Lung (tissue), 16 donors: ENCODE measurements around the gene AHSA1. TPM values are rescaled to one million over a fixed set of nuclear protein-coding genes. Genes with fewer than 3 reads are reported as not detected.
"Not testable (repeated sequence)": the region's sequence is repeated elsewhere in the genome, so short reads cannot be mapped to it uniquely, and the experiment has no call there.

Experiments used
- ATAC-seq: fragments of 200-7000 bp; cut with Tn5 transposase; one replicate; pipeline ENCODE4 v1.9.1; 2020; ENCODE audit warnings: moderate number of reproducible peaks; ENCODE audit not compliant: insufficient read depth, low FRiP score
- DNase-seq, 3 donors: peaks; one replicate each; pipeline ENCODE4 v3.0.0-alpha.2; 2013 to 2017
- H3K27ac ChIP-seq, 2 donors: one replicate each; pipeline ENCODE4 v1.5.1; 2013; ENCODE audit warnings: mild to moderate bottlenecking in 2 of 2, moderate library complexity in 2 of 2, control low read depth in 1 of 2, inconsistent platforms in 1 of 2, low read depth in 1 of 2, low read length in 1 of 2
- H3K27me3 ChIP-seq, 3 donors: one replicate each; pipeline ENCODE4 v1.5.1; 2013; ENCODE audit warnings: low read length in 2 of 3; ENCODE audit not compliant: control insufficient read depth in 3 of 3, insufficient read depth in 3 of 3
- H3K36me3 ChIP-seq, 4 donors: one replicate each; pipeline ENCODE4 v1.5.1; 2013; ENCODE audit warnings: low read length in 4 of 4, mild to moderate bottlenecking in 1 of 4, moderate library complexity in 1 of 4; ENCODE audit not compliant: control insufficient read depth in 4 of 4, insufficient read depth in 4 of 4
- H3K4me1 ChIP-seq, 5 donors: one replicate each; pipeline ENCODE4 v1.5.1; 2013; ENCODE audit warnings: low read length in 5 of 5, mild to moderate bottlenecking in 2 of 5, moderate library complexity in 1 of 5; ENCODE audit not compliant: control insufficient read depth in 5 of 5, insufficient read depth in 5 of 5
- H3K4me3 ChIP-seq: one replicate; pipeline ENCODE4 v1.5.1; 2013; ENCODE audit warnings: mild to moderate bottlenecking, control low read depth, moderate library complexity
- H3K9ac ChIP-seq, 2 donors: one replicate each; pipeline ENCODE4 v1.5.1; 2013; ENCODE audit warnings: low read length in 2 of 2, control low read depth in 1 of 2; ENCODE audit not compliant: insufficient read depth in 1 of 2
- H3K9me3 ChIP-seq, 4 donors: one replicate each; pipeline ENCODE4 v1.5.1; 2013; ENCODE audit warnings: low read length in 3 of 4, mild to moderate bottlenecking in 1 of 4, moderate library complexity in 1 of 4; ENCODE audit not compliant: control insufficient read depth in 4 of 4, insufficient read depth in 3 of 4
- CTCF ChIP-seq: IDR thresholded peaks from 2 replicates; pipeline ENCODE4 v1.5.1; 2012; ENCODE audit warnings: mild to moderate bottlenecking; ENCODE audit errors: control extremely low read depth, extremely low read depth
- WGBS, 2 donors: extraction: QIAGEN DNeasy Blood & Tissue Kit; methylation state at CpG; one replicate each; pipeline ENCODE4 v1.1.7; 2013; 5-methylcytosine and 5-hydroxymethylcytosine counted together
- long read RNA-seq, 5 donors: transcript quantifications; one replicate each; lab custom pipeline, GENCODE V29; 2026
- polyA plus RNA-seq, 2 donors: library from polyadenylated mRNA; stranded (reverse); fragments of 200-250 nt; gene quantifications; one replicate each; pipeline ENCODE4 v1.2.1, GENCODE V29; 2013
- total RNA-seq, 2 donors: library from RNA; depleted of rRNA in 1 of 2; stranded (reverse); fragments of >200 nt in 1 of 2; gene quantifications; one replicate each; pipeline ENCODE4 v1.2.1, GENCODE V29; 2014 to 2021
- donor health status: control.
- donor health status: control.
- donor health status: Bipolar disorder and iron deficiency.
- donor health status: healthy.
- donor health status: DM: yes; HTN: yes; CAD: no.

Gene AHSA1
- total RNA-seq (10 to 100 TPM; 90.4 to 98.5 TPM), polyA plus RNA-seq (100 to 1,000 TPM in 1 of 2 donors, 10 to 100 TPM in 1; 84.5 to 119 TPM)
- long read RNA-seq, donor 1, transcript AHSA1-201 (9 exons, 1,402 nt): major isoform, 23 of 30 reads
- long read RNA-seq, donor 1, partial matches to known transcripts: 0 of 30 reads
- long read RNA-seq, donor 1, other reads (novel, unspliced or antisense): 0 of 30 reads
- long read RNA-seq, donor 2, transcript AHSA1-201 (9 exons, 1,402 nt): major isoform, 5 of 8 reads
- long read RNA-seq, donor 2, partial matches to known transcripts: 0 of 8 reads
- long read RNA-seq, donor 2, other reads (novel, unspliced or antisense): 0 of 8 reads
- long read RNA-seq, donor 3, transcript AHSA1-208 (2 exons, 832 nt): minor isoform, 7 of 25 reads
- long read RNA-seq, donor 3, transcript AHSA1-201 (9 exons, 1,402 nt): major isoform, 16 of 25 reads
- long read RNA-seq, donor 3, partial matches to known transcripts: 0 of 25 reads
- long read RNA-seq, donor 3, other reads (novel, unspliced or antisense): 0 of 25 reads
- long read RNA-seq, donor 4, transcript AHSA1-201 (9 exons, 1,402 nt): major isoform, 15 of 36 reads
- long read RNA-seq, donor 4, partial matches to known transcripts: 17 of 36 reads
- long read RNA-seq, donor 4, other reads (novel, unspliced or antisense): 0 of 36 reads
- long read RNA-seq, donor 5, transcript AHSA1-201 (9 exons, 1,402 nt): major isoform, 38 of 46 reads
- long read RNA-seq, donor 5, partial matches to known transcripts: 5 of 46 reads
- long read RNA-seq, donor 5, other reads (novel, unspliced or antisense): 0 of 46 reads

GRCh38 chr14:77457522-77458248, at the start of gene AHSA1, which contains the start of gene VIPAS39:
Gene AHSA1, plus strand, starts transcription at chr14:77458093. Its CDS starts 97 bp downstream, at chr14:77458190.
Gene VIPAS39, minus strand, starts transcription at chr14:77457601. Its CDS starts 3,499 bp downstream, at chr14:77454102.
- DNase-seq (peak; percentile 97 to 100 (median 99)), ATAC-seq (peak; percentile 98)
- Histone ChIP-seq H3K9me3 (no peaks in the 10 kb centered on the region), H3K36me3 (peaks cover 9 to 30% (median 24%) of the 10 kb centered on the region in 4 donors), H3K4me1 (peaks cover 0 to 22% (median 7%) of the 10 kb centered on the region in 5 donors), H3K27ac (peak within 1 kb of the TSS; percentile 91 to 97), H3K27me3 (no peaks in the 10 kb centered on the region), H3K4me3 (peak within 1 kb of the TSS; percentile 99), H3K9ac (peak within 1 kb of the TSS; percentile 82 to 93)
- WGBS, 2 donors: 0% methylated on average over 41 to 50 of the region's 50 CpGs
- TF ChIP-seq CTCF: no peak

GRCh38 chr14:77409131-77409533, 48.8 kb upstream of the AHSA1 start:
- H3K36me3 ChIP-seq: no peaks in the 10 kb centered on the region
- H3K4me3 ChIP-seq: no peak overlapping the region
- TF ChIP-seq CTCF: no peak
- H3K27ac ChIP-seq: no peak overlapping the region
- no peak overlapping the region for H3K9ac ChIP-seq
- no peaks in the 10 kb centered on the region for H3K9me3 ChIP-seq
- no peak for ATAC-seq
- DNase-seq: no peak
- no peaks in the 10 kb centered on the region for H3K27me3 ChIP-seq
- 55 to 63% methylated on average over 3 of the region's 3 CpGs for WGBS, 2 donors
- H3K4me1 ChIP-seq: no peaks in the 10 kb centered on the region

DNA sequence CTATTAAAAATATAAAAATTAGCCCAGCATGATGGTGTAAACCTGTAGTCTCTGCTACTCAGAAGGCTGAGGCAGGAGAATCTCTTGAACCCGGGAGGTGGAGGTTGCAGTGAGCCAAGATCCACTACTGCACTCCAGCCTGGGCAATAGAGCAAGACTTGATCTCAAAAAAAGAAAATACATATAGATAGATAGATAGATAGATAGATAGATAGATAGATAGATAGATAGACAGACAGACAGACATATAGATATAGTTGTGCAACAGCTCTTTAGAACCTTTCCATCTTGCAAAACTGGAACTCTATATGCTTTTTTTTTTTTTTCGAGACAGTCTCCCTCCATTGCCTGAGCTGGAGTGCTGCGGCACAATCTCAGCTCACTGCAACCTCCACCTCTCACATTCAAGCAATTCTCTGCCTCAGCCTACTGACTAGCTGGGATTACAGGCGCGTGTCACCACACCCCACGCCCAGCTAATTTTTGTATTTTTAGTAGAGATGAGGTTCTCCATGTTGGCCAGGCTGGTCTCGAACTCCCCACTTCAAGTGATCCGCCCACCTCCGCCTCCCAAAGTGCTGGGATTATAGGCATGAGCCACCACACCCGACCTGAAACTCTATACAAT, 42.4 kb upstream of the AHSA1 start:
- not testable (repeated sequence) for H3K36me3 ChIP-seq, H3K4me1 ChIP-seq, H3K27me3 ChIP-seq, H3K4me3 ChIP-seq, H3K27ac ChIP-seq, ATAC-seq, DNase-seq, H3K9me3 ChIP-seq, H3K9ac ChIP-seq
- WGBS, 2 donors: 95% methylated on average over 10 of the region's 10 CpGs

GRCh38 chr14:77416098-77416497, 41.8 kb upstream of the AHSA1 start:
- WGBS, 2 donors: 90% methylated on average over 2 of the region's 3 CpGs
- DNase-seq, H3K4me1 ChIP-seq: not testable (repeated sequence)

More at GRCh38 chr14:77416098-77416497, 41.8 kb upstream of the AHSA1 start:
- H3K36me3 ChIP-seq, ATAC-seq, H3K4me3 ChIP-seq, H3K27me3 ChIP-seq, H3K27ac ChIP-seq, H3K9ac ChIP-seq: not testable (repeated sequence)
- H3K9me3 ChIP-seq: peaks cover 0 to 11% (median 4%) of the 10 kb centered on the region in 4 donors
